GM18499 (cell line): ENCODE results near the gene SCGB3A1.

Source experiments
- ATAC-seq: cut with Tn5 transposase; IDR thresholded peaks from one replicate; pipeline ENCODE4 v1.9.1; 2021; ENCODE audit warnings: moderate number of reproducible peaks; ENCODE audit not compliant: insufficient read depth, unreplicated experiment

Gene SCGB3A1

DNA sequence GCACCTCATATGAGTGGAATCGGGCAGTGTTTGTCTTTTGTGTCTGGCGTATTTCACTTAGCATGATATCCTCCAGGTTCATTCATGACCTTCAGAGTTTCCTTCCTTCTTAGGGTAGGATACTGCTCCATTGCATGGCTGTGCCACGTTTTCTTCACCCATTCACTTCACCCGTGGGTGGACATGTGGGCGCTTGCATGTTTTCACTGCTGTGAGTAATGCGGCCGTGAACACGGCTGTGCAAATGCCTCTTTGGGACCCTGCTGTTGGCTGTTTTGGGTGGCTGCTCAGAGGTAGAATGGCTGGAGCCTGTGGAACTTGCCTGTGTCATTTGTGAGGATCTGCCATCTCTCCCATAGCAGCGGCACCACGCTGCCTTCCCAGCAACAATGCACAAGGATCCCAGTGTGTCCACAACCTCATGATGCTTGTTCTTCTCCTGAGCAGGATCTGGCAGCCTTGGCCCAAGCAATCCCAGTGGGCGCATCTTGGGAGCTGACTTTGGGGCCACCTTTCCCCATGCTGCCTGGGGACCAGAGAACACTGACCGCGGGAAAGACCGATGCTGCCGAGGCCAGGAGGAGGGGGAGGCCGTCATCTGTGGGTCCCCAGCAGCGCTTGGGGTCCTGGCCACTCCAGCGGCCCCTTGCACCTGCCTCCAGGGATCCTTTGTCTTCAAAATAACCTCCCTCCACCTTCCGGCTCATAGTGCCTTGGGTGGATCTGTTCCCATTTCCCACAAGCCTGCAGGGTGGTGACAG, 2.3 kb upstream of the SCGB3A1 start:
- no peak for ATAC-seq

GRCh38 chr5:180592176-180592575, 877 bp upstream of the SCGB3A1 start:
- ATAC-seq = no peak

DNA sequence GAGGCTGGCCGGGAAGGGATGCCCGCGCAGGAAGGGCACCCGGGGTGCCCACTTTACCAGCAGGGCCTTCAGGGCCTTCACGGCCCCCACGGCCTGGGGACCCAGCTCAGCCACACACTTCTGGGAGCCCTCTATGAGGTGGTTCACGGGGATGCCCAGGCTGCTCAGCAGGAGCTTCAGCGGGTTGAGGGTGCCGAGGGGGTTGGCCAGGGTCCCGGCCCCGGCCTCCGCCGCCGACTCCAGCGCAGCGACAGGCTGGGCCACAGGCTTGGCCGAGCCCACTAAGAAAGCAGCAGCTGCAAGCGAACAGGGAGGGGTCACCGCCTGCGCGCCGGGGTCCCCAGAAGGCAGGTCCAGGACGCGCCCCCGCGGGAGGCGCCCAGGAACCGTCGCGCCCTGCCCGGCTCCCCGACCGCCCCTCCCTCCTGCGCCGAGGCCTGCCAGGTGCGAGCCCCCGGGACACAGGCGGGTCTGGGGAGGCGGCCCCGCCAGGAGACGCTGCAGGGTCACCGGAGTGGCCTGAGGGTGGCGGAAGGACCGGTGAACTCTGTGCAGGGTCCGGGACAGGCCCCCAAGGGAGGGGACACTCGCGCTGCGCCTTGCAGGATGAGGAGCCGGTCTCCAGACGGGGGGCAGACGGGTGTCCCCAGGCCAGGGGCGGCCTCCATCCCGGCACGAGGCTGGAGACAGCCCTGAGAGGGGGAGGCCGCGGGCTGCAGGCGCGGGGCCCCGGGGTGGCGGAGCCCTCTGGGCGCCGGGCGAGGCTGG, 572 bp downstream of the SCGB3A1 start:
- ATAC-seq = no peak

DNA sequence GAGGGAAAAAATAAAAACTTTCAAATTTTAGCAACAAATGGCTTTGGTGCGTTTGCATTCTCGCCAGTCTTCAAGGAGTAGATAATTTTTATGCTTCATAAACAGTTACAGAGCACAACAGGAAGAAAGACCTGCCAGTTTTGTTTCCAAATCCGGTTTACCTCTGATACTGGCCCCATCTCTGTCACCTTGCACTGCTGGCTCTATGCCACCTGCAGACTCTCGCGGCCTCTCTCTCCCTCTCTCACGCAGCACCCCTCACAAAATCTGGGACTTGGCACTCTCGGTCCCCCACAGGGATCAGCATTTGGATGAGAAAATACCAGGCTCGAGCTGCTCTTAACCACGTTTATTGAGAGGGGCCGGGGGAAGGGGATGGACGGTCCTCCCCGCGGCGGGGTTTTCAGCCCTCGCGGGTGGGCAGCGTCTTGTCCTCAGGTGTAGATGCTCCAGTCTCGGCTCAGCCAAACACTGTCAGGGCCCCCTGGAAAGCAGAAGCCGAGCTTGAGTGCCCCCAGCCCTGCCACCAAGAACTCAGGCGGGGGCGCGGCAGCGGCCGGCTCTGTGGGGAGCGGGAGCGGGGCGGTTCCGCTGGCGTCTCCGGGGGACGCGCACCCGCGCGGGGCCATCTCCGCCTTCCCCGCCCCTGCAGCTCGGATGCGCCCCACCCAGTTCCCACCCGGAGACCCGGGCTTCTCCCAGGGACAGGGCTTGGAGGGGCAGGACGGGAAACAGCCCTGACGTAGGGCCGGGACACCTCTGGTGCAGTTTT, 1.3 kb downstream of the SCGB3A1 start:
- ATAC-seq = no peak

- no peak for ATAC-seq
Observed at GRCh38 chr5:180586870-180587269, 4.4 kb downstream of the SCGB3A1 start.

- no peak for ATAC-seq
Observed at GRCh38 chr5:180586204-180586603, 5.1 kb downstream of the SCGB3A1 start.

DNA sequence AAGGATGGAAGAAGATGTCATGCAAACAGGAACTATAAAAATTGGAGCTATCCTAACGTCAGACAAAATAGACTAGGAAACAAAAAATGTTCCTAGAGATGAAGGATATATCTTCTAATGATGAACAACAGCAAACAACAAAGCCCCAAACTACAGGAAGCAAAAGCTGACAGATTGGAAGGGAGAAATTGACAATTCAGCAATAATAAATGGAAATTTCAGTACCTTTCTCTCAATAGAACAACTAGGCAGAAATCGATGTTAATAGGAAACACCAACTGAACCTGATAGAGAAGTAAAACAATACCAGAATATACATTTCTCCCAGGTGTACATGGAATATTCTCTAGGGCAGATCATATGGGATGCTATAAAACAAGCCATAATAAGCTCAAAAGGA, 7.6 kb downstream of the SCGB3A1 start:
- no peak for ATAC-seq

GRCh38 chr5:180580681-180581080, 10.6 kb downstream of the SCGB3A1 start:
- no peak for ATAC-seq

DNA sequence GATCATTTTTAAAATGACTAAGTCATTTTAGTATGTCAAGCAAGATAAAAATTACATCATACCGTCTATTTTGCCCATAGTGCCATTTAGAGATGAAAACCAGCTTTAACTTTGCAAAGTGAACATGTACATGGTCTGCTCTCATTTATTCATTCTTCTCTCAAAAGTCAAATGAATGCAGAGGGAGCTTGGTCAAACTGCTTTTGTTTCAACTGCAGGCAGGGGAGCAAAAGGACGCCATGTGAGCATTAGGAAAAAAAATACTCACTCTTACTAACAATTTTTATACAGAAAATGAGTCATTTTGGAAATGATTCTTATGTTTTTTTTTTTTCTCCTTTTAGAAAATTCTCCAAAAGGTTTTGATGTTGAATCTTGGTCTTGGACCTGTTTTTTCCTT, 15.7 kb downstream of the SCGB3A1 start:
- ATAC-seq = no peak

DNA sequence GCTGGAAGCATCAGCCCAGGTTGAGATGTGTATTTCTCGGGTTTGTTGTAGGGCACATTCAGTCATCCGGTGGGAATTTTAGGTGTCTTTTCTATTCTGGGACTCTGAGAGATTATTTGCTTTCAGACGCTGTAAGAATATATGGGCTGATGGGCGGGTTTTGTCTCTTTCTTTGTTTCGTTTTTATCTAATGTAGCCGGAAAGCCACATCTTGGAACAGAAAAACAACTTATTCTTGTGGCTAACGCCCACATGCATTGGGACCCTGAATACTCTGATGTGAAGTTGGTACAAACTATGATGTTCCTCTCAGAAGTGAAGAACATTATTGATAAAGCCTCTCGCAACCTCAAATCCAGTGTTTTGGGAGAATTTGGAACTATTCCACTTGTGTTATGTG, 22.4 kb downstream of the SCGB3A1 start:
- no peak for ATAC-seq

DNA sequence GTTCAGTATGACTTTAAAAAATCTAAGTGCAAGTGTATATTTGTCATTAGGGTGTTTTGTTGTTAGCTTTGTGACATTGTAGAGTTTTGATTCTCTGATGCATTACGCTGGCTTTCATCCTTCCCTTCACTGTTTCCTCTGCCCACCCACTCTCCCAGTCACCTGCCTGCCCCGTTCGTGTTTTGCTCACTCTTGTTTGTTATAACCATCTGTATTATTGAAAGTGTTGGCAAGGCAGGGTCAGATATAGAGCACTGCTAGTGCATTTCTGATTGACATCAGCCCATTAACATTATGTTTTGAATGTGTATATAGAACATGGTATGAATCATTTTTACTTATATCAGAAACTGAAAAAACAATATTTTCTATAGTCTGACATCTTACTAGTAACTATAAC, 27.3 kb downstream of the SCGB3A1 start:
- no peak for ATAC-seq

GRCh38 chr5:180558232-180558631, 33.1 kb downstream of the SCGB3A1 start:
- ATAC-seq = no peak

- ATAC-seq = no peak
Observed at GRCh38 chr5:180557217-180557809, 34.0 kb downstream of the SCGB3A1 start.

- ATAC-seq = no peak
Observed at GRCh38 chr5:180555168-180555921, 36.0 kb downstream of the SCGB3A1 start.

DNA sequence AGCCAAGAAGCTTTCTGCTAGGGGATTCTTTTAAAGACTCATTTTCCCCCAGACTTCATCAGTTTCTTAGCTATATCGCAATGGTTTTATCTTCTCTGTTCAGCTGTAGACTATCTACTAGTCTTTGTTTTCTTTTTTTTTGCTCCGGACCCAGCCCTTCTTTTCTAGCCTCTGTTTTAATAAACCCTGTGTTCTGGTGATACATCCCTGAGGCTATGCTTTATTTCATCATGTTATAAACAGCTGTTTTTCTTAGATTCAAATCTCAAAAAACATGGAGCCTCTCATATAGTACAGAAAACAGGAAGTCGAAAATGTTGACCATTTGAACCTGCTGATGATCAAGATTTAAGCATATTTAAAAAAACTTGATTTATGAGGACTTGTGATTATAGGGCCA, 37.8 kb downstream of the SCGB3A1 start:
- no peak for ATAC-seq

DNA sequence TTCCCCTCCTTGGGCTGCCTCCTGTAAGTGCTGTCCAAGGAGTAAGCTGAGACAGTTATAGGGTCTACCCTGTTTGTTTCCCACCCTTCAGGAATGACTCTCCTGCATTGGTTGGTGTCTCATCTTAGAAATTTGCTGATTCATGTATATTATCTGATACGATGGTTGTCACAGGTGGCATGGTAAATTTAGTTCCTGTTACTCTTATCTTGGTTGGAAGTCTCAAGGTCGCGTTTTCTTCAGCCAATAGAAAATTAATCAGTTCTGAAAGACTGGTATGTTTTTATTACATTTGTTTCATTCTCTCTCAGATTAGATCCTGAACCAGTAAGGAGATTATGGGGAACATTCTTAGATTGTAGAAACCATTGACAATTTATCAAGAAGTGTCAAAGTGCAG, 42.7 kb downstream of the SCGB3A1 start:
- no peak for ATAC-seq

- ATAC-seq = no peak
Observed at GRCh38 chr5:180545248-180545647, 46.1 kb downstream of the SCGB3A1 start.

GRCh38 chr5:180541710-180542109, 49.6 kb downstream of the SCGB3A1 start:
- no peak for ATAC-seq
